Measurements from ENCODE around the gene EFCAB12. TPM values are rescaled to one million over a fixed set of nuclear protein-coding genes. Genes with fewer than 3 reads are reported as not detected.

Gene EFCAB12
- total and polyA plus RNA-seq, 2 of the 4 experiments (the other 2 are of a cell fraction), result under 0.01 to 0.17 TPM

- no CpG with 5 or more reads among the region's 3 CpGs for WGBS, 2 experiments (ENCODE audit: extremely low coverage in 2 of 2, insufficient read length in 1 of 2)
These were observed 38.9 kb downstream of the EFCAB12 start for GRCh38 chr3:129389572-129389937.

More at GRCh38 chr3:129389572-129389937, 38.9 kb downstream of the EFCAB12 start:
- dilution Hi-C loops (cut with HindIII; ENCODE audit: low sequenced_read_pairs, unreplicated experiment), result no loop called here
- H3K4ac ChIP-seq (ENCODE audit: low read depth, low read length), result peak overlapping the region; percentile 93
- H2BK20ac ChIP-seq (ENCODE audit: low read depth, low read length), result peak overlapping the region; percentile 85
- H2AK5ac ChIP-seq (ENCODE audit: low read depth, low read length), result peak overlapping the region; percentile 99
- ChIA-PET CTCF (no interaction called here), POLR2A (ENCODE audit: unreplicated experiment) (no interaction called here)
- peak overlapping the region; percentile 90 for H3K14ac ChIP-seq (replicated peaks; ENCODE audit: low read depth, low read length)
- peak overlapping the region; percentile 82; the same call in 1 of the 2 replicates for H3K56ac ChIP-seq (ENCODE audit: extremely low read depth, insufficient read depth, low read length)
- H3K4me3 ChIP-seq (ENCODE audit: insufficient read depth, low read depth, low read length), result no peak overlapping the region
- H3K36me3 ChIP-seq (ENCODE audit: control insufficient read depth, insufficient read depth, low read length), result peaks cover 30% of the 10 kb centered on the region
- ATAC-seq (ENCODE audit: low read depth), result no peak
- BruUV-seq (replicated peaks), result no TSS peak
- peak overlapping the region; percentile 89 for H2AK9ac ChIP-seq (replicated peaks; ENCODE audit: low read depth, low read length, poor library complexity)
- no peak overlapping the region for H3K9ac ChIP-seq (ENCODE audit: low read depth, low read length)
- peak overlapping the region; percentile 98; the same call in 2 of the 3 replicates for H2BK15ac ChIP-seq (ENCODE audit: low read depth, low read length)
- peaks cover 20% of the 10 kb centered on the region for H3K4me1 ChIP-seq (ENCODE audit: control insufficient read depth, insufficient read depth, low read length)
- H2AFZ ChIP-seq (replicated peaks; ENCODE audit: low read length, poor library complexity), result peak overlapping the region; percentile 21
- peak overlapping the region; percentile 75 to 85 for H4K8ac ChIP-seq (ENCODE audit: low read depth in 2 of 2, low read length in 2 of 2)
- peak overlapping the region; percentile 61 for H3K27ac ChIP-seq (ENCODE audit: insufficient read depth, low read length)
- DNase-seq, result peak; percentile 19
- H4K91ac ChIP-seq (ENCODE audit: insufficient read depth, low read depth, low read length), result peak overlapping the region; percentile 98
- H2BK5ac ChIP-seq (ENCODE audit: low read depth, low read length, poor library complexity, severe bottlenecking), result peak overlapping the region; percentile 89
- H4K20me1 ChIP-seq (ENCODE audit: insufficient read depth, low read length), result peaks cover 7% of the 10 kb centered on the region
- in situ Hi-C loops (cut with MboI; ENCODE audit: low sequenced_read_pairs), result loop anchor here (5.0 to 25.0 kb wide), 2 partner anchors 93 to 223 kb away; partner anchors contain the start of gene PLXND1
- no peaks in the 10 kb centered on the region for H3K27me3 ChIP-seq (ENCODE audit: control insufficient read depth, insufficient read depth, low read length)
- H3K23ac ChIP-seq (ENCODE audit: low read depth, low read length), result peak overlapping the region; percentile 72
- TF ChIP-seq MAFK (IDR thresholded peaks at IDR 0.05; ENCODE audit: low read depth, low read length) (no peak), RFX5 (IDR thresholded peaks at IDR 0.05; ENCODE audit: low read depth, low read length) (no peak), BHLHE40 (IDR thresholded peaks at IDR 0.05; ENCODE audit: low read depth, low read length) (no peak), CHD1 (IDR thresholded peaks at IDR 0.05; ENCODE audit: low read depth, low read length) (no peak), RCOR1 (IDR thresholded peaks at IDR 0.05; ENCODE audit: insufficient replicate concordance, low read length) (no peak)
- H4K5ac ChIP-seq (ENCODE audit: low read depth, low read length), result peak overlapping the region; percentile 78
- peaks cover 18% of the 10 kb centered on the region for H3K9me1 ChIP-seq (ENCODE audit: insufficient read depth, low read length)
- peak overlapping the region; percentile 8 for H3K18ac ChIP-seq (ENCODE audit: low read depth, low read length)
- H2BK120ac ChIP-seq (ENCODE audit: low read depth, low read length), result peak overlapping the region; percentile 89
- H3K9me3 ChIP-seq (ENCODE audit: control insufficient read depth, insufficient read depth, low read length), result no peaks in the 10 kb centered on the region
- H3K4me2 ChIP-seq (ENCODE audit: low read depth, low read length), result no peak overlapping the region
- H3K79me1 ChIP-seq (ENCODE audit: low read depth in 1 of 2, low read length in 2 of 2), result peaks cover 24 to 50% of the 10 kb centered on the region in 2 experiments
- intact Hi-C loops (cut with micrococcal nuclease), result no loop called here
